ENCODE results near the gene CCDC74A.
A peak's percentile ranks its signal among the peaks of the same experiment; 100 is the strongest.
"Not testable (repeated sequence)": the region's sequence is repeated elsewhere in the genome, so short reads cannot be mapped to it uniquely, and the experiment has no call there.

The CCDC74A gene

GRCh38 chr2:131527131-131528001, at the start of gene CCDC74A:
Gene CCDC74A (plus strand): TSS chr2:131527888. CDS start chr2:131527971, 83 bp downstream.
- peak; percentile 52 for DNase-seq

- DNase-seq: not testable (repeated sequence)
Measured at GRCh38 chr2:131478074-131478849, 49.4 kb upstream of the CCDC74A start.

GRCh38 chr2:131478850-131479461, 48.7 kb upstream of the CCDC74A start:
- not testable (repeated sequence) for DNase-seq

- not testable (repeated sequence) for DNase-seq
Measured at GRCh38 chr2:131480351-131480750, 47.3 kb upstream of the CCDC74A start.

- DNase-seq: not testable (repeated sequence)
Measured at GRCh38 chr2:131482506-131483155, 45.1 kb upstream of the CCDC74A start.

DNA sequence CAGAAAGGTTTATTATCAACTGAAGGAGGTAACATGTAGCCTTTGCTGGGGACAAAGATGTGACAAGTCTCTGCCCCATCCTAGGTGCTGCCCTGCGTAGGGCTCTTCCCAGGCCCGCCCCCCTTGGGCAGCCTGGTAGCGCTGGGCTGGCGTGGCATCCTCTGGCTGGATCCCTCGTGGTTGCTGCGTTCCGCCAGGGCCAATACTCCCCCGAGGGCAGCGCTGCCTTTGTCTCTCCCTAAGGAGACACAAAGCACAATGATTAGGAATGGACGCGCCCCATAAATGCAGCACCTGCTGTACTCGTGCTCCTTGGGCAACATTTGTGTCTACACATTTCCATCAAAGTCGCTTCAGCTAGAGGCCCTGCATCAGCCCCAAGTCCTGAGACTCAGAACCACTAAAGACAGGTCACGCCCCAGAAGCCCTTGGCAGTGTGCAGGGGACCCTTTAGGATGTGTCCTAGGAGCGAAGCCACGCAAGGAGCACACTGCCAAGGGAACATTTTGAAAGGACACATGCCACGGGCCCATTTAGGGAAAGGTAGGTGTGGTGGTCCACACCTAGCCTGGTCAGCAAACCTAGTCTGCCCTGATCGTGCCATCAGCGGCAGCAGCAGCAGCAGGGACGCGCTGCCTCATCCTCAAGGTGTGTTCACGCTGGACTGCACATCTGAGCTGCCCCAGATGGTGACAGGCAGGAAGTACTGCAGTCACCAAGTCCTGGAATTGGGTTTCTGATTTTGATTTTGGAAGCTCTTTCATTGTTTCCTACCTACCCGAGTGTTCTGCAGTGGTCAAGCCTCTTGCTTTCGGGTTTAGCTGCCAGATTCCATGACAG, 43.5 kb upstream of the CCDC74A start:
- not testable (repeated sequence) for DNase-seq

DNA sequence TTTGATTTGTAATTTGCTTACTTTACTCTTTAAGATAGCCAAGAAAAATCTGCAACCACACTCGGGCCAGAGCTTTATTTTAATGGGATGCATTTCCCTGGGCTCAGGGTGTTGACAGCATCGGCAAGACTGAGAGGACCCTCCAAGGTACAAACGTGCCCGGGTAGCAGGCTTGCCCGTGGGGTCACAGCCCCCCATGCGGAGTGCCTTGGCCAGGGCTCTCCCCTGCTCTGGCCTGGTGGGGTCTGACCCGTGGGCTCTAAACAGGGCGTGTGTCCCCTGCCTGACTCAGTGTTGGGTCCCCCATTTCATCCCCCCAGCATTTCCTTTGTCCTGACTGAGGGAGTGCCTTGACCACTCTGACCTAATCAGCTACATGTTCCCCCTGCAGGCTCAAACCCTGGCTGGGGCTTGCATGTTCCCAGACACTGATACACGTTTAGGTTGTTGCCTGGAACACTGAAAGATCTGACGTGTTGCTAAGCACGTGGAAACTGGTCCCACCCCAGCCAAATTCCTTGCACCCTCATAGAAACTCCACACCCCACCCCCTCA, 42.7 kb upstream of the CCDC74A start:
- DNase-seq: not testable (repeated sequence)

GRCh38 chr2:131486201-131486902, 41.3 kb upstream of the CCDC74A start:
- DNase-seq: not testable (repeated sequence)

DNA sequence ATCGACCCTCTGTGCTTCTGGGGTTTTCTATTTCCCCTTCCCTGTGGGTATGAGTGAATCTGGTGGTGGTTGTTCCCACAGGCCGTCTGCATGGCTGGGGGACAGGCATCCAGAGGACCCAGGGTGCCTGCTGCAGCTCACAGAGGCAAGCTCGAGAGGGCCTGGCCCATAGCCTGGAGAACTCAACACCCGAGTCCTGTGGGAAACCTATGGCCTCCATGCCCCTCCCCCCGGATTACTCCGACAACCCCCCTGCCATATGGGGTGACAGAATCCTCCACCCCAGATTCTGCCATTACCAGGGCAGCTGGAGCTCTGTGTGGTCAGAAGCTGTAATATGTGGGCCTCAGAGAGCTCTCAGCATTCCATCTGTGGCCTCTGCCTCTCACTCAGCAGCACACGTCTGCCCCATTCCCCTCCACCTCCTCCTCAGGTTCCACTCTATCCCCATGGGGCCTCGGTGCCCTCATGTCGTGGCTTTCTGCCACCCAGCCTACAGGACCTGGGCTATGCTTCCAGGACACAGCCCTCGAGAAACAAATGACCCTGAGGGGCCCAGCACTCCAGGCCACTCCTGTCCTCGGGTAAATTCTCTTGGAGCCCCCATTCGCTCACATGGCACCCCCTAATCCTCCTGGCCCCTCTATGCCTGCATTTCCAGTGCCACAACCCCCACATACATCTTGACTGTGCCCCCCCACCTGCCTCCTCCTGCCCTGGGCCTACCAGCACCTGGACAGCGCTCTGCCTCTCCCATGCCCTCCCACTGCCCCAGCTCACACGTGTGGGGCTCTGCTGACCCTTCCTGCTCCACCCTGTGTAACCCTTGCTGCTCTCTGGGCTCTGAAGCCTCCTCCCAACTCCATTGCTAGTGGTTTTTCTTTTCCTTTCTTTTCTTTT, 39.1 kb upstream of the CCDC74A start:
- DNase-seq: peak; percentile 10

DNA sequence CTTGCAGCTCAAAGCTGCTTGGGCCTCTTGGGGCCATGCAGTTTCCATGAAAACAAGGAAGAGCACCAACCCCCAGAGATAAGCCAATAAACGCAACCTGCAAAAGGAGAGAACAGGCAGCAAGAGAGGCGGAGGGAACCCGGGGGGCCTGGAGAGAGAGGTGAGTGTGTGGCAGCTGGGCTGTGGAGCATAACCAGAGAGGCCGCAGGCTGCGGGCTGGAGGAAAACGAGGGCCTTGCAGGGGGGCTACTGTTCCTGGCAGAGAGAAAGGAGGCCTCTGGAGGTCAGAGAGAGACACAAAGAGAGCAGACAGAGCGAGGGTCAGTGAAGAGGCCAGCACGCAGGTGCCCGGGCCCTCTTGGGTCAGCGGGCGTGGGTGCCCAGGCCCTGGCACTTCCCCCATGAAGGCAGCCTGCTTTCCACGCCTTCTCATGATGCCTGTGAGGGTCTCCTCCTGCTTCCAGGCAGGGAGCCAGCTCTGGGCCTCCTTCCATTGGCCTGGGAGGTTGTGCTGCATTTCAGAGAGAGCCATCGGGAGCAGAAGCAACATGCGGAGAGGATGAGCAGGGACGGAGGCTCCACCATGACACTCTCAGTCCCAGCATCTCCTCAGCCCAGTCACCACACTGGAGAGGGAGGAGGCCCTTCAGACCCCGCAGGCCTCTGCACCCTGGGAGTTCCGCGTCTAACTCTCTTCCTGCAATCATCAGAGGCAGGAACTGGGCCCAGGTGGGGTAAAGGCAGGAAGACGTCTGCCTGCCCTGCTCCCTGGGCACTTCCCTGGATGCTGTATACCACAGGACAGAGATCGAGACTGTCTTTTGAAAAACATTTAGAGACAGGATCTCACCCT, 36.8 kb upstream of the CCDC74A start:
- not testable (repeated sequence) for DNase-seq

DNA sequence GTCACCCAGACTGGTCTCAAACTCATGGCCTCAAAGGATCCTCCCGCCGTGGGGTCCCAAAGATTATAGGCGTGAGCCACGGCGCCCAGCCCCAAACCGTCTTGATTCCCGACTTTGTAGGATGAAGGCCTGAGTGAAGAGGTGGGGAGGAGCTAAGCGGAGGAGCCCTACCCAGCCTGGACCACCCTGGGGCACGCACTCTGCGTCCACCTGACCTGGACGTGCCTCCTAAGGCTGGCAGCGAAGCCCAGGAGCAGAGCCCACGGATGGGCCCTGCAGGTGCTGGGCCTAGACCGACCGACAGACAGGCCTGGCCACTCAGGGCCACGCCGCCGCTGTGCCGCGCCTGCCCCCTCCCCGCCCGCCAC, 36.2 kb upstream of the CCDC74A start:
- not testable (repeated sequence) for DNase-seq

GRCh38 chr2:131492015-131492417, 35.7 kb upstream of the CCDC74A start, which contains the start of gene MZT2A:
Gene MZT2A (minus strand): TSS chr2:131492397. CDS start chr2:131492376, 21 bp downstream.
- DNase-seq: not testable (repeated sequence)

GRCh38 chr2:131492418-131493198, 35.1 kb upstream of the CCDC74A start:
- peak; percentile 94 for DNase-seq

- no peak for DNase-seq
Measured at GRCh38 chr2:131493199-131493968, 34.3 kb upstream of the CCDC74A start.

- DNase-seq: not testable (repeated sequence)
Measured at GRCh38 chr2:131495506-131495905, 32.2 kb upstream of the CCDC74A start.

DNA sequence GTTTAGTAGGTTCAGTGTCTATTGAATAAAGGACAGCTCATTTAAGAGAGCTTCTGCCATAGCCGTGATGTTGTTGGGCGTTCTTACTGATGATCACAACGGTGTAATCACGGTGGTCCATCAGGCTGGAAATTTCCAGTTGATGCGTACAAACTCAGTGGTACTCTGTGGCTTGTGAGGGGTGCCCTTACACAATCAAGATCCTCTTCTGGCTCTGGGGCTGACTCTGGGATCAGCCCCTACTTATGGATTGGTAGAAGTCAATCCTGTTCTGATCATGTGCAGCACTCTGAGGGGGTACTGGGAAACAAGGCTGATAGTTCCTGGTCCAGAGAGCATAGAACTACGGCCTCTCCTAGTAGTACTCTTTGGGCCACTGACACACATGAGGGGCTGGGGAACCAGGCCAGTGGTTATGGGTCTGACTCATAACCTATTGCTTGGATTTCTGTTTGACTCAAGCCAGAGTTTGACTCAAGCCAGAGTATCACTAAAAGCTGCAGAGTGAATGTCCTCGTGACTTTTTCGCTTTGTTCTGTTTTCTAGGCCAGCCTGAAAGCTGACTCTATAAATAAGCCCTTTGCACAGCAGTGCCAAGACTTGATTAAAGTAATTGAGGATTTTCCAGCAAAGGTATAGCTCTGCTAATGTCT, 29.2 kb upstream of the CCDC74A start:
- DNase-seq: peak; percentile 22

Measured in fibroblast of upper back skin (primary cell).